Measurements from ENCODE around the gene LRRC38. TPM values are rescaled to one million over a fixed set of nuclear protein-coding genes. Genes with fewer than 3 reads are reported as not detected.

The LRRC38 gene
- total RNA-seq, 1 experiment from 2014 or later: not detected

GRCh38 chr1:13536571-13536970 lies 22.8 kb upstream of the LRRC38 start:
- no peaks in the 10 kb centered on the region for H3K79me2 ChIP-seq (ENCODE audit: low read depth)
- no peak for DNase-seq
- H3K4me3 ChIP-seq: no peak overlapping the region
- no TSS peak for BruUV-seq (replicated peaks)
- no peaks in the 10 kb centered on the region for H3K9me2 ChIP-seq (ENCODE audit: insufficient read depth)
- H3K4me2 ChIP-seq: no peak overlapping the region
- H2AFZ ChIP-seq: no peak overlapping the region
- H3K9me3 ChIP-seq (ENCODE audit: insufficient read depth, low read depth): no peaks in the 10 kb centered on the region
- H3K36me3 ChIP-seq (ENCODE audit: low read depth): no peaks in the 10 kb centered on the region
- no peaks in the 10 kb centered on the region for H3F3A ChIP-seq (ENCODE audit: insufficient read depth, low read depth)
- no peak for TF ChIP-seq CTCF (conservative IDR thresholded peaks at IDR 0.05)
- no peak for TF ChIP-seq EZH2 (IDR thresholded peaks at IDR 0.05; ENCODE audit: low read depth)
- H3K4me1 ChIP-seq (replicated peaks; ENCODE audit: insufficient read depth): no peaks in the 10 kb centered on the region
- intact Hi-C loops (cut with micrococcal nuclease; ENCODE audit: unreplicated experiment): loop anchor here (2.0 kb wide), 1 partner anchor 54 kb away; no protein-coding TSS in a partner anchor
- CTCF ChIA-PET: no interaction called here
- no peak overlapping the region for H3K27ac ChIP-seq
- POLR2A ChIA-PET (ENCODE audit: unreplicated experiment): no interaction called here
- H4K20me1 ChIP-seq (ENCODE audit: insufficient read depth): no peaks in the 10 kb centered on the region
- peaks cover 45% of the 10 kb centered on the region for H3K27me3 ChIP-seq (ENCODE audit: insufficient read depth, low read depth)

GRCh38 chr1:13535227-13535626 lies 21.4 kb upstream of the LRRC38 start:
- intact Hi-C loops (cut with micrococcal nuclease; ENCODE audit: unreplicated experiment): no loop called here
- CTCF ChIA-PET: no interaction called here
- H3K9me2 ChIP-seq (ENCODE audit: insufficient read depth): no peaks in the 10 kb centered on the region
- no peak overlapping the region for H3K4me3 ChIP-seq
- no peak overlapping the region for H3K4me2 ChIP-seq
- no peak overlapping the region for H2AFZ ChIP-seq
- TF ChIP-seq CTCF (conservative IDR thresholded peaks at IDR 0.05): no peak
- no peak for TF ChIP-seq EZH2 (IDR thresholded peaks at IDR 0.05; ENCODE audit: low read depth)
- no peak for DNase-seq
- H4K20me1 ChIP-seq (ENCODE audit: insufficient read depth): no peaks in the 10 kb centered on the region
- H3K9me3 ChIP-seq (ENCODE audit: insufficient read depth, low read depth): no peaks in the 10 kb centered on the region
- H3K4me1 ChIP-seq (replicated peaks; ENCODE audit: insufficient read depth): no peaks in the 10 kb centered on the region
- H3K79me2 ChIP-seq (ENCODE audit: low read depth): no peaks in the 10 kb centered on the region
- POLR2A ChIA-PET (ENCODE audit: unreplicated experiment): no interaction called here
- no peaks in the 10 kb centered on the region for H3F3A ChIP-seq (ENCODE audit: insufficient read depth, low read depth)
- no peaks in the 10 kb centered on the region for H3K36me3 ChIP-seq (ENCODE audit: low read depth)
- no TSS peak for BruUV-seq (replicated peaks)
- peaks cover 44% of the 10 kb centered on the region for H3K27me3 ChIP-seq (ENCODE audit: insufficient read depth, low read depth)
- H3K27ac ChIP-seq: no peak overlapping the region

GRCh38 chr1:13528320-13528719 lies 14.5 kb upstream of the LRRC38 start:
- H3K27me3 ChIP-seq (ENCODE audit: insufficient read depth, low read depth): peaks cover 31% of the 10 kb centered on the region
- intact Hi-C loops (cut with micrococcal nuclease; ENCODE audit: unreplicated experiment): no loop called here
- no peaks in the 10 kb centered on the region for H3K9me3 ChIP-seq (ENCODE audit: insufficient read depth, low read depth)
- no peaks in the 10 kb centered on the region for H3K4me1 ChIP-seq (replicated peaks; ENCODE audit: insufficient read depth)
- TF ChIP-seq CTCF (conservative IDR thresholded peaks at IDR 0.05) (no peak), EZH2 (IDR thresholded peaks at IDR 0.05; ENCODE audit: low read depth) (no peak)
- H3K27ac ChIP-seq: no peak overlapping the region
- ChIA-PET CTCF (no interaction called here), POLR2A (ENCODE audit: unreplicated experiment) (no interaction called here)
- no peak overlapping the region for H3K4me3 ChIP-seq
- H3K36me3 ChIP-seq (ENCODE audit: low read depth): no peaks in the 10 kb centered on the region
- H2AFZ ChIP-seq: no peak overlapping the region
- H3K9me2 ChIP-seq (ENCODE audit: insufficient read depth): no peaks in the 10 kb centered on the region
- no TSS peak for BruUV-seq (replicated peaks)
- DNase-seq: no peak
- no peaks in the 10 kb centered on the region for H4K20me1 ChIP-seq (ENCODE audit: insufficient read depth)
- H3F3A ChIP-seq (ENCODE audit: insufficient read depth, low read depth): no peaks in the 10 kb centered on the region
- no peak overlapping the region for H3K4me2 ChIP-seq
- no peaks in the 10 kb centered on the region for H3K79me2 ChIP-seq (ENCODE audit: low read depth)

All from PC-9 (cell line).